Lower leg skin (tissue), 3 donors: ENCODE data around the gene LDLRAD3.

Experiments used
- CTCF ChIP-seq, 3 donors: fragments of 450-650 bp; IDR thresholded peaks; one replicate each; pipeline ENCODE4 v1.5.1; 2016; ENCODE audit warnings: antibody characterized with exemption in 3 of 3, mild to moderate bottlenecking in 3 of 3, moderate library complexity in 2 of 3
- POLR2A ChIP-seq, 2 donors: fragments of 450-650 bp; IDR thresholded peaks; one replicate each; pipeline ENCODE4 v1.6.1; 2016 to 2017; ENCODE audit warnings: antibody characterized with exemption in 2 of 2, mild to moderate bottlenecking in 1 of 2, moderate library complexity in 1 of 2

DNA sequence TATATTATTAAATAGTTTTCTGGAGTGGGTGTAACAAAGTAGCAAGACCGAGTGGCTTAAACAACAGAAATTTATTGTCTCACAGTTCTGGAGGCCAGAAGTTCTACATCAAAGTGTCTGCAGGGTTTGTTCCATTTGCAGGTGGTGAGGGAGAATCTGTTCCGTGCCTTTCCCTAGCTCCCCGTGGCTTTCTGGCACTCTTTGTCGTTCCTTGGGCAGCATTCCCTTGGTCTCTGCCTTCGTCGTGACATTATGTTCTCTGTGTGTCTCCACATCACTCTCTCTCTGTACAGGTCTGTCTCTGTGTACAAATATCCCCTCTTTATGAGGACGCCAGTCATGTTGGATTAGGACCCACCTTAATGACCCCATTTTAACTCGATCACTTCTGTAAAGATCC, 38.2 kb downstream of the LDLRAD3 start:
- TF ChIP-seq CTCF (IDR thresholded peaks at IDR 0.05) = no peak
- TF ChIP-seq POLR2A (IDR thresholded peaks at IDR 0.05) = no peak
